NCI-H1092 (cell line): Measurements from ENCODE around the gene MAP7.
"Not testable (repeated sequence)": the region's sequence is repeated elsewhere in the genome, so short reads cannot be mapped to it uniquely, and the experiment has no call there.

Experiments used
- DNase-seq: peaks from one replicate; lab custom pipeline; 2025; lab: John Stamatoyannopoulos, UW

The MAP7 gene

GRCh38 chr6:136337606-136338005 is 212.6 kb downstream of the MAP7 start:
- DNase-seq, result no peak

GRCh38 chr6:136337121-136337520 is 213.1 kb downstream of the MAP7 start:
- no peak for DNase-seq

GRCh38 chr6:136335736-136336363 is 214.4 kb downstream of the MAP7 start:
- DNase-seq, result no peak

- no peak for DNase-seq
Observed at GRCh38 chr6:136334853-136335252, 215.4 kb downstream of the MAP7 start.

- no peak for DNase-seq
Observed at GRCh38 chr6:136334465-136334846, 215.8 kb downstream of the MAP7 start.

GRCh38 chr6:136333824-136334464 is 216.3 kb downstream of the MAP7 start:
- no peak for DNase-seq

GRCh38 chr6:136331461-136331860 is 218.8 kb downstream of the MAP7 start:
- no peak for DNase-seq

- DNase-seq, result no peak
Observed at GRCh38 chr6:136330634-136331033, 219.6 kb downstream of the MAP7 start.

GRCh38 chr6:136326038-136326553 is 224.1 kb downstream of the MAP7 start:
- DNase-seq, result peak; percentile 12

GRCh38 chr6:136324686-136325380 is 225.4 kb downstream of the MAP7 start:
- DNase-seq, result no peak

GRCh38 chr6:136323431-136324112 is 226.7 kb downstream of the MAP7 start:
- DNase-seq, result no peak

- no peak for DNase-seq
Observed at GRCh38 chr6:136319732-136320131, 230.5 kb downstream of the MAP7 start.

- DNase-seq, result no peak
Observed at GRCh38 chr6:136318676-136319075, 231.5 kb downstream of the MAP7 start.

- DNase-seq, result no peak
Observed at GRCh38 chr6:136317971-136318370, 232.3 kb downstream of the MAP7 start.

GRCh38 chr6:136317021-136317694 is 233.1 kb downstream of the MAP7 start:
- peak; percentile 33 for DNase-seq

- no peak for DNase-seq
Observed at GRCh38 chr6:136315594-136315993, 234.6 kb downstream of the MAP7 start.

GRCh38 chr6:136312975-136313374 is 237.2 kb downstream of the MAP7 start:
- DNase-seq, result no peak

GRCh38 chr6:136309729-136310311 is 240.4 kb downstream of the MAP7 start:
- no peak for DNase-seq

- no peak for DNase-seq
Observed at GRCh38 chr6:136309171-136309570, 241.1 kb downstream of the MAP7 start.

GRCh38 chr6:136308469-136308868 is 241.8 kb downstream of the MAP7 start:
- DNase-seq, result not testable (repeated sequence)

GRCh38 chr6:136307351-136307750 is 242.9 kb downstream of the MAP7 start:
- no peak for DNase-seq

- DNase-seq, result no peak
Observed at GRCh38 chr6:136306466-136306865, 243.8 kb downstream of the MAP7 start.
